LHCN-M2 (cell line): ENCODE results near the gene OFD1. TPM values are rescaled to one million over a fixed set of nuclear protein-coding genes. Genes with fewer than 3 reads are reported as not detected.
"Not testable (repeated sequence)": the region's sequence is repeated elsewhere in the genome, so short reads cannot be mapped to it uniquely, and the experiment has no call there.

ENCODE experiments used
- DNase-seq: peaks from one replicate; pipeline ENCODE4 v3.0.0-alpha.2; 2012; ENCODE audit warnings: low read depth
- total RNA-seq: library from RNA; depleted of rRNA; stranded (reverse); fragments of >200 nt; gene quantifications from 2 replicates; pipeline ENCODE4 v1.2.3, GENCODE V29; 2014

The OFD1 gene
- total RNA-seq, 1 experiment from 2014 or later = 7.3 TPM

- DNase-seq = no peak
Observed at GRCh38 chrX:13702111-13702789, 32.3 kb upstream of the OFD1 start.

DNA sequence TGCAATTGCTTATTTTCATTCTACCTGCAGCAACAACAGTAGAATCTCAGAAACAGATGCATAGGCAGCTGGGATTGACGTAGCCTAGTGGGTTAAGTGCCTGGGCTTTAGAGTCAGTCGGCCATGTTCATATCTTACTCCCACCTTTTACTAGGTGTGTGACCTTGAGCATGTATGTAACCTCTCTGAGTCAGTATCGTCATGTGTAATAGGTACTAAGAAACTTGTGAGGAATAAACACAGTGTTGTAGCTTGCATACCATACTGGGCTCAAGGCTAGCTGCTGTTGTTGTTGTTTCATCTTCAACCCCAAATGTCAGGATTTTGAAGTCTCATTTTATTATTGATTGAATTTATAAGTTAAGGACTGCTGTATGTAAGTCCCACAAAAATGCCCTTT is 31.4 kb upstream of the OFD1 start:
- no peak for DNase-seq

DNA sequence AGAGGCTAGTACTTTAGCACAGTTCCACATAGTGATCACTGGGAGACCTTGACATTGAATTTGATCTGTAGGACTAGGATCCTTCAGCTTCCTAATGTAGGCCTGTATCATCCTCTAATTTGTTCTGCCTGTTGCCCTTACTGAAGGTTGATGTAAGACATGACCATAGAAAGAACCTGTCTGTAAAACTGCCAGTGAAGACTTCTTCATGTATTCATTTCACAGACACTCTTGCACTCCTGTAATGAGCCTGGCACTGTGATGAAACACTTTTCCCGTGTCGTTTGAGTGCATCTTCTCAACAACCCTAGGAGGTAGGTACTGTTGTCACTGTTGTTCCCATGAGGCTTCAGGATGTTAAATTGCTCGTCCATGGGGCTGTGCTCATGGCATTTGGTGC is 31.0 kb upstream of the OFD1 start:
- DNase-seq = no peak

DNA sequence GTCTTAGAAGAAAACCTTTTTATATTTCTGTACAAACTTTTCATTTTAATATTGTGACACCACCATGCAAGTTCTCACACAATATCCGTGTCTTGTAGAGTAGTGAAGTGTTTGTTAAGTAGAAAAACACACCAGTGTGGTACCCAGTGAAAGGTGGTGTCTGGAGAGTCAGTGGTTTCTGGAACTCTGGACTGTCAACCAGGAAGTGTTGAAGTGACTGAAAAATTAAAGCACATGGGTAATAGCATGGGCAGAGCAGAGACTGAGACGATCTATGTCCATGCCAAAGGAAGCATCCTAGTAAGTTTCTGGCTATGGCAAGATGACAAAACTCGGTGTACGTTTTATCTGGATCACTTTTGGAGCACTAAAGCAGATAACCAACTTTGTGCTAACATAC is 23.4 kb upstream of the OFD1 start:
- DNase-seq = no peak

- no peak for DNase-seq
Observed at GRCh38 chrX:13716455-13716854, 18.1 kb upstream of the OFD1 start.

DNA sequence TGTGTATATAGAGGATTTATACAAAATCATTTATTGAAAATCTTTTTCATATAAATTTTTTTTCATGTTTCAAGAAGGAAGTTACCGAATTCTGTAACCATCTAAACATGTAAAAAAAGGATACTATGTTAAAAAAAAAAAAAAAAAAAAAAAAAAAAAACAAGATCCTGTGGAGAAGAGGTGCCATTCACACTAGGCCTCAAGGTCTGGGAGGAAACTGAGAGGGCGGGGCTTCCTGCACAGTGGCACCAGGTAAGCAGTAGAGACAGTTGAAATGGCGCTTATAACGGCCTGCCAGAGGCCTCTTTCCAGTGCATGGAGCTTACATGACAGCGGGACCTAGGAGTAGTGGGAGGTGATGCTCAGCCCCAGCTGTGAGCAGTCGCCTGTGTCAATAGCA is 17.6 kb upstream of the OFD1 start:
- no peak for DNase-seq

DNA sequence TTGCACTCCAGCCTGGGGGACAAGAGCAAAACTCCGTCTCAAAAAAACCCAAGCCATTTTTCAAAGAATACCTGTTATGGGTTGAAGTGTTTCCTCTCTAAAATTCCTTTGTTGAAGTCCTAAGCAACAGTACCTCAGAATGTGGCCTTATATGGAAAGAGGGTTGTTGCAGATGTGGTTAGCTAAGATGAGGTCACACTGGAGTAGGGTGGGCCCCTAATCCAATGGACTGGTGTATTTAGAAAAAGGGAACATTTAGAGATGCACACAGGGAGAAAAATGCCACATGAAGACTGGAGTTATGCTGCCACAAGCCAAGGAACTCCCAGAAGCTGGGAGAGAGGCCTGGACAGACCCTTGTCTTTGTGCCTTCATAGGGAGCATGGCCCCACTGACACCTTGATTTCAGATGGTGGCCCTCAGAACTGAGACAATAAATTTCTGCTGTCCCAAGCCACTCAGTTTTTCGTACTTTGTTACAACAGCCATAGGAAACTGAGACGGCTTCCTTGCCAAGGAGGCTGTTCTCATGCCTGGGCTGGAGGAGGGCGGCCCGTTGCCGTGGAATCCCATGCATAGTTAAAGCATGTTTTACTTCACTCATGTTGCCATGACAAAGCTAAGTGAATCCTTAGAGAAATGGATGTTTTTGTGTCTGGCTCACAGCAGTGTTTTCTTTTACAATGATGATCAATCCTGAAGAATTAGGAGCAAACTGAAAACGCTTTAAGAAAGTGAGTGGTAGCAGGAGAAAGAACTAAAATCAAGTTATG is 16.7 kb upstream of the OFD1 start:
- DNase-seq = no peak

- DNase-seq = no peak
Observed at GRCh38 chrX:13719192-13719856, 15.2 kb upstream of the OFD1 start.

DNA sequence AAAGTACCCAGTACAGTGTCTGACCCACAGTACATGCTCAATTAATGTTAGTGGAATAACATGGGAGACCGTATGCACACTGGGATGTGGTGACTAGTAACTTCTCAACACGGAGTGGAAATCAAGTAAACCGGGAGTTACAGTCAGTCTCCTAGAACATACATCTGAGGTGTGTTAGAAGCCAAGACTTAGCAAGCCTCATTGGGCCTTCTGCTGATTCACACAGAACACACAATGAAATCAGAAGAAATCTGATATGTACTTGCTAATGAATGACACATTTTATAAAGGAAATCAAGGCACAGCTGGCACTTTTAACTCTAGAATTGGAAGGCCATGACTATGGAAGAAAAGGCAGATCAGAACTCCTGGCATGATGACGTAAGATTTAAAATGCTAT is 13.2 kb upstream of the OFD1 start:
- DNase-seq = peak; percentile 24

GRCh38 chrX:13721819-13722519 is 12.6 kb upstream of the OFD1 start:
- peak; percentile 89 for DNase-seq

DNA sequence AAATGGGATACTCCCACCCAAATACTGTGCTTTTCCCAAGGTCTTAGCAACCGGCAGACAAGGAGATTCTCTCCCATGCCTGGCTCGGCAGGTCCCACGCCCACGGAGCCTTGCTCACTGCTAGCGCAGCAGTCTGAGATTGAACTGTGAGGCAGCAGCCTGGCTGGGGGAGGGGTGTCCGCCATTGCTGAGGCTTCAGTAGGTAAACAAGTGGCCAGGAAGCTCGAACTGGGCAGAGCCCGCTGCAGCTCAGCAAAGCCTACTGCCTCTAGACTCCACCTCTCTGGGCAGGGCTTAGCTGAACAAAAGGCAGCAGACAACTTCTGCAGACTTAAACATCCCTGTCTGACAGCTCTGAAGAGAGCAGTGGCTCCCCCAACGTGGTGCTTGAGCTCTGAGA is 9.7 kb upstream of the OFD1 start:
- not testable (repeated sequence) for DNase-seq

DNA sequence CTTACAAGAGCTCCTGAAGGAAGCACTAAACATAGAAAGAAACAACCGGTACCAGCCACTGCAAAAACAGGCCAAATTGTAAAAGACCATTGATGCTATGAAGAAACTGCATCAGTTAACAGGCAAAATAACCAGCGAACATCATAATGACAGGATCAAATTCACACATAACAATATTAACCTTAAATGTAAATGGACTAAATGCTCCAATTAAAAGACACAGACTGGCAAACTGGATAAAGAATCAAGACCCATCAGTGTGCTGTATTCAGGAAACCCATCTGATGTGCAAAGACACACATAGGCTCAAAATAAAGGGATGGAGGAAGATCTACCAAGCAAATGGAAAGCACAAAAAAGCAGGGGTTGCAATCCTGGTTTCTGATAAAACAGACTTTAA is 8.0 kb upstream of the OFD1 start:
- not testable (repeated sequence) for DNase-seq

DNA sequence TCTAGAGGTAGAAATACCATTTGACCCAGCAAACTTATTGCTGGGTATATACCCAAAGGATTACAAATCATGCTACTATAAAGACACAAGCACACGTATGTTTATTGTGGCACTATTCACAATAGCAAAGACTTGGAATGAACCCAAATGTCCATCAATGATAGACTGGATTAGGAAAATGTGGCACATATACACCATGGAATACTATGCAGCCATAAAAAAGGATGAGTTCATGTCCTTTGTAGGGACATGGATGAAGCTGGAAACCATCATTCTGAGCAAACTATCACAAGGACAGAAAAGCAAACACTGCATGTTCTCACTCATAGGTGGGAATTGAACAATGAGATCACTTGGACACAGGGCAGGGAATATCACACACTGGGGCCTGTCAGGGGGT is 4.0 kb upstream of the OFD1 start:
- not testable (repeated sequence) for DNase-seq

GRCh38 chrX:13732246-13733067 is 2.1 kb upstream of the OFD1 start:
- DNase-seq = no peak

GRCh38 chrX:13733506-13733905 is 1.0 kb upstream of the OFD1 start:
- no peak for DNase-seq

GRCh38 chrX:13741695-13742094 is 7.1 kb downstream of the OFD1 start:
- DNase-seq = no peak

- DNase-seq = no peak
Observed at GRCh38 chrX:13742397-13743176, 8.0 kb downstream of the OFD1 start.

DNA sequence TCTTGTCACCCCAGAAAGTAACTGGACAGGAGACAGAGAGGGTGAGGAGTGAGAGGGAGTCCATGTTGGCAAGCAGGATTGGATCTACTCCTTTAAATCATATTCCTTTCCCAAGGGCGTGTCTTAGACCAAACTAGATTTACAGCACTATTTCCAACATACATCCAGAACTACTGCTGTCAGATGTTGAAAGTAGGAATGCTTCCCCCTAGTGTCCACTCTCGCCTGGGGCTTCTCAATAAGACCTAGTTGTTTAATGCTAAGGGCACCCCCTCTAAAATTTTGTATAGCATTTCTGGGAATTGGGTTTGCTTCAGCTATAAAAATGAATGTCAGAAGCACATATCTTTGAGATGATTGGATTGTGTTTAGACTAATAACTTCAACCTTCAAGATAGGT is 13.3 kb downstream of the OFD1 start:
- DNase-seq = peak; percentile 50

DNA sequence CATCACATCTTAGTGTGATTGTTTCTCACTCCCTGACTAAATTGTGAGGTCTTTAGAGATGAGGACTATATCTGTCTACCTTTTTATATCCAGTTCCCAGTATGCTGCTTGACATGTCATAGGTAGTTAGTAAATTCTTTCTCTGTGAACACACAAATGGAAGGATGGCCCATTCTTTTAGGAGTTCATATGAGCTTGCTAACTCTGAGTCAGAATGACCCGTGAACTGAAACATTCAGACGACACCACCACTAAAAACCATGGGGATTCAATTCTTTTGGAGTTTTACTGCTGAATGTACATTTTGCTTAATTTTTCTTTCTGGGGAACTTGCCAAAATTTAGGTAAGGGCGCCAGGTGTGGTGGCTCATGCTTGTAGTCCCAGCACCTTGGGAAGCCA is 13.9 kb downstream of the OFD1 start:
- no peak for DNase-seq

DNA sequence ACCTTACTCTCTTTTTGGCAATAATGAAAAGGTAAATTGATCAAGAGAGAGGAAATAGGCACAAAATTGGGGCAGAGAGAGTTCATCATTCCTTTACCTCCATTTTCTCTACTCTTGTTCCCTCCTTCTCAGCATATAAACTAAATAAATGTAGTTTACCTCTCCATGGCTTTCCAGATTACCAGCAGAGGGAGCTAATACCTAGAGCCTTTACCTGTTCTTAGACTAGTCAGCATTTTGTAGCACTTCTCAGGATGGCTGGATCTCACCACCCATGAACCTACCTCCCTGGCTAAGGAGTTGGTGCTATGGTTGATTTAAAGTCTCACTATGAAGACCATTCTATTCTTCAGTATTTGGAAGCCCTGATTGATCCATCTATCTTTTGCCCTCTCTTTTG is 15.7 kb downstream of the OFD1 start:
- DNase-seq = no peak
